Renal pelvis (tissue), 12 donors: Measurements from ENCODE around the gene SMAP1. TPM values are rescaled to one million over a fixed set of nuclear protein-coding genes. Genes with fewer than 3 reads are reported as not detected.

ENCODE experiments used
- DNase-seq: peaks from one replicate; pipeline ENCODE4 v3.0.0-alpha.2; 2013
- long read RNA-seq, 16 experiments: transcript quantifications; one replicate each; lab custom pipeline, GENCODE V29; 2026
- polyA plus RNA-seq, 3 donors: library from polyadenylated mRNA; unstranded; fragments of 120-200 nt; gene quantifications; one replicate each; pipeline ENCODE4 v1.2.1, GENCODE V29; 2013; ENCODE audit not compliant: insufficient read length in 3 of 3

Gene SMAP1
- 10 to 100 TPM; 25.8 to 28.9 (median 27.2) TPM for polyA plus RNA-seq
- long read RNA-seq, donor 1, partial matches to known transcripts = 13 of 14 reads
- long read RNA-seq, donor 1, other reads (novel, unspliced or antisense) = 0 of 14 reads
- long read RNA-seq, donor 2, transcript SMAP1-201 (10 exons, 2,403 nt) = major isoform, 10 of 26 reads
- long read RNA-seq, donor 2, partial matches to known transcripts = 15 of 26 reads
- long read RNA-seq, donor 2, other reads (novel, unspliced or antisense) = 0 of 26 reads
- long read RNA-seq, donor 3, partial matches to known transcripts = 10 of 12 reads
- long read RNA-seq, donor 3, other reads (novel, unspliced or antisense) = 0 of 12 reads
- long read RNA-seq, donor 4, transcript SMAP1-201 (10 exons, 2,403 nt) = major isoform, 6 of 14 reads
- long read RNA-seq, donor 4, partial matches to known transcripts = 6 of 14 reads
- long read RNA-seq, donor 4, other reads (novel, unspliced or antisense) = 0 of 14 reads
- long read RNA-seq, donor 5, partial matches to known transcripts = 8 of 9 reads
- long read RNA-seq, donor 5, other reads (novel, unspliced or antisense) = 0 of 9 reads
- long read RNA-seq, donor 6, partial matches to known transcripts = 5 of 6 reads
- long read RNA-seq, donor 6, other reads (novel, unspliced or antisense) = 0 of 6 reads
- long read RNA-seq, donor 7, partial matches to known transcripts = 11 of 12 reads
- long read RNA-seq, donor 7, other reads (novel, unspliced or antisense) = 0 of 12 reads
- long read RNA-seq, donor 8, partial matches to known transcripts = 0 of 3 reads
- long read RNA-seq, donor 8, other reads (novel, unspliced or antisense) = 0 of 3 reads
- long read RNA-seq, donor 9, partial matches to known transcripts = 12 of 15 reads
- long read RNA-seq, donor 9, other reads (novel, unspliced or antisense) = 0 of 15 reads
- long read RNA-seq, donor 10, partial matches to known transcripts = 9 of 10 reads
- long read RNA-seq, donor 10, other reads (novel, unspliced or antisense) = 0 of 10 reads
- long read RNA-seq, donor 11, partial matches to known transcripts = 10 of 11 reads
- long read RNA-seq, donor 11, other reads (novel, unspliced or antisense) = 0 of 11 reads
- long read RNA-seq, donor 12, transcript SMAP1-201 (10 exons, 2,403 nt) = major isoform, 5 of 33 reads
- long read RNA-seq, donor 12, partial matches to known transcripts = 28 of 33 reads
- long read RNA-seq, donor 12, other reads (novel, unspliced or antisense) = 0 of 33 reads
- long read RNA-seq, donor 13, partial matches to known transcripts = 5 of 5 reads
- long read RNA-seq, donor 13, other reads (novel, unspliced or antisense) = 0 of 5 reads
- long read RNA-seq, donor 14, transcript SMAP1-201 (10 exons, 2,403 nt) = major isoform, 5 of 23 reads
- long read RNA-seq, donor 14, partial matches to known transcripts = 18 of 23 reads
- long read RNA-seq, donor 14, other reads (novel, unspliced or antisense) = 0 of 23 reads
- long read RNA-seq, donor 15, transcript SMAP1-201 (10 exons, 2,403 nt) = major isoform, 11 of 30 reads
- long read RNA-seq, donor 15, partial matches to known transcripts = 19 of 30 reads
- long read RNA-seq, donor 15, other reads (novel, unspliced or antisense) = 0 of 30 reads
- long read RNA-seq, donor 16, transcript SMAP1-201 (10 exons, 2,403 nt) = major isoform, 5 of 16 reads
- long read RNA-seq, donor 16, partial matches to known transcripts = 11 of 16 reads
- long read RNA-seq, donor 16, other reads (novel, unspliced or antisense) = 0 of 16 reads

GRCh38 chr6:70667711-70668498, at the start of gene SMAP1:
SMAP1 (plus strand) TSS chr6:70667883; CDS start chr6:70668024, 141 bp downstream.
- DNase-seq = peak; percentile 92

- no peak for DNase-seq
These were observed 46.9 kb upstream of the SMAP1 start for GRCh38 chr6:70620746-70621145.

DNA sequence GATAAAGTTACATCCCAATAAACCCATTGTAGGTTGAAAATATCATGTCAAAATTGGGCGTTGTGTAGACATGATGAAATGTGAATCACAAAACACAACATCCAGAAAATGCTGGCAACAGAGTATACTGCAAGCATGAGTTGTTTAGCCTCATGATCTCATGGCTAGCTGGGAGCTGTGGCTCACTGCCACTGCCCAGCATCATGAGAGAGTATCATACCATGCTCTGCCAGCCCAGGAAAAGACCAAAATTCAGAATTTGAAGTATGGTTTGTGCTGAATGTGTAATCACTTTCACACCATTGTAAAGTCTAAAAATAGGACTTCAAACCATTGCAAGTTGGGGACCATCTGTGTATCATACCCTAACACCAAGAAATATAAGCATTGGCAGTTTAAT, 45.2 kb upstream of the SMAP1 start:
- no peak for DNase-seq

DNA sequence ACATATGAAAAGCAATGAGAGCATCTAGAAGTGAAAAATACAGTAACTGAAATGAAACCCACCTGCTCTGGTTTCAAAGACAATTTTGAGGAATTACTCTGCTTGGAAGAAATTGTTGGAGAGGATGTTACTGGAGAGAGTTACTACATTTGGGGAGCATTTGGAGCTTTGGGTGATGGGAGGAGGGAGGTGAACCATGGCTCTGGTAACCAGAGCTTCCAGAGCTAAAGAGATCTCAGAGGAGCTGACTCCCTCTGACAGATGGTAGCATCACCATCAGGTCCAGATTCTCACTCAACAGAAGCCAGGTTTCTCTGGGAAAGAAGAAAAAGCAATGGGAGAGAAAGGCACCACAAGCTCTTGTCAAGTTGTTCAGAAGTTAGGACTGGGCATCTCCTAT, 42.2 kb upstream of the SMAP1 start:
- DNase-seq = no peak

GRCh38 chr6:70627500-70628254, 40.0 kb upstream of the SMAP1 start:
- DNase-seq = no peak

- no peak for DNase-seq
These were observed 37.8 kb upstream of the SMAP1 start for GRCh38 chr6:70629929-70630328.

DNA sequence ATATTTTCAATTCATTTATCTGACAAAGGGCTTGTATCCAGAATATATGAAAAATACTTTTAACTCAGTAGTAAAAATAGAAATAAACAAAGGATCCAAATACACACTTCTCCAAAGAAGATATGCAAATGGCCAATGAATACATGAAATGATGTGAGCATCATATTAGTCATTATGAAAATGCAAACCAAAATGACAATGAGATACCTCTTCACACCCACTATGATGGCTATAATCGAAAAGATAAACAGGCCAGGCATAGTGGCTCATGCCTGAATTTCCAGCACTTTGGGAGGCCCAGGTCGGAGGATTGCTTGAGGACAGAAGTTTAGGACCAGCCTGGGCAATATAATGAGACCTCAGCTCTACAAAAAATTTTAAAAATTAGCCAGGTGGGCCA, 33.8 kb upstream of the SMAP1 start:
- DNase-seq = no peak

DNA sequence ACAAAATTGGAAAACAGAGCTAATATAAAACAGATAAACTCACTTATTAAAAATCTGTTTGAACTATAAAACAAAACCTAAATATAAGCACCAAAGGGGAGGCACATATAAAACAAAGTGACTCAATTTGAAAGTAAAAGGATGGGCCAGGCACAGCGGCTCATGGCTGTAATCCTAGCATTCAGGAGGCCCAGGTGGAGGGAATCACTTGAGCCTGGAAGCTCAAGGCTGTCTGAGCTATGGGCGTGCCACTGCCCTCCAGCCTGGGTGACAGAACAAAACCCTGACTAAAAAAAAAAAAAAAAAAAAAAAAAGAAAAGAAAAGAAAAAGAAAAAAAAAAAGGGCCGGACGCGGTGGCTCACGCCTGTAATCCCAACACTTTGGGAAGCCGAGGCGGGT, 31.1 kb upstream of the SMAP1 start:
- no peak for DNase-seq

DNA sequence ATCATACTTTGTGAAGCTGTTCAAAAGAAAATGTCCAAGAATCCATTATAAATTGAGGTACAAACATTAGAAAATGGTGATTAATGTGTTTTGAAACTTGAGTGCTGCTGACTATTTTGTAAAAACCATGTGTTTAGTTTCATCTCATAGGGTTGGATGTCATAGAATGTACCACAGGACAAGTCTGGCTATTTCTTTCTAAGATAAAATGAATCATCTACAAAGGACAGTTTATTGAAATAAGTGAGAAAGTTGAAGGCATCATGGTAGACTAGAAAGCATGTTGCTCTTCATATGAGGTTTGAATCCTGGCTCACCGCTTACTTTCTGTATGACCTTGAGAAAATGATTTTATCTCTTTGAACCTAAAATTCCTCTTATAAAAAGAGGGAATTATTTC, 29.2 kb upstream of the SMAP1 start:
- no peak for DNase-seq

DNA sequence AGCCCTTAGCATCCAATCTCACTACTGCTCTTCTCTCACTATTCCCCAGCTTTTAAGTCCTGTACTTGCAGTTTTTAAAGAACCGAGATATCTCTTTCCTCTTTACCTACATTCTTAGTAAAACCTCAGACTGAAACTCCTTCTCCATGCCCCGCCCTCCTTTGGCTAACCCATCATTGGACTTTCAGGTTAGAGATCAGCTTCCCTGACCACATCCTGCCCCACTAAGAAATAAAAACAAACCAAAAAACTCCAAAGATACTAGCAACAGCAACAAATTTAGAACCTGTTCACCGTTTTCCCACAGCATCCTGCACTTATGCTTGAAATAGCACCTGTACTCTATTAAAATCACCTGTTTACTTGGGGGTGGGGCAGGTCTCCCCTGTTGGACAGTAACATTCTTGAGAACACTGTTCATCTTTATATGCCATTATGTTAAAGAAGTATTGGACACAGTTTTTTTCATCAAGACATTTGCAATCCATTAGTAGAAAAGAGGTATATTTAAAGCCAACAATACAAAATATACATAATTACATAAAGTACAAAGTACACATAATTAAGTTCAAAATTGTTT, 16.3 kb upstream of the SMAP1 start:
- no peak for DNase-seq

DNA sequence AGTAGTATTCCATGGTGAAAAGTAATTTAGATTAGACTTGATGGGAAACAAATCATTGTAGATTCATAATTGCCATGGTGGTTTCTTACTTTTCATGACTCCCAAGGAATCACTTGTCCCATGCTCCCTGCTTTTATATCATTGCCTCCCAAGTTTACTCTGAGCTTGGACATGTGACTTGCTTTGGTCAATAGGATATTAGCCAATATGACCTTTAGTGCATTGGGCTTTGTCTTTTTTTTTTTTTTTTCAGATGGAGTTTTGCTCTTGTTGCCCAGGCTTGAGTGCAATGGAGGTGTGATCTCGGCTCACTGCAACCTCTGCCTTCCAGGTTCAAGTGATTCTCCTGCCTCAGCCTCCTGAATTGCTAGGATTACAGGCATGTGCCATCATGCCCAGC, 15.5 kb upstream of the SMAP1 start:
- no peak for DNase-seq

- DNase-seq = no peak
These were observed 10.0 kb upstream of the SMAP1 start for GRCh38 chr6:70657706-70658105.

DNA sequence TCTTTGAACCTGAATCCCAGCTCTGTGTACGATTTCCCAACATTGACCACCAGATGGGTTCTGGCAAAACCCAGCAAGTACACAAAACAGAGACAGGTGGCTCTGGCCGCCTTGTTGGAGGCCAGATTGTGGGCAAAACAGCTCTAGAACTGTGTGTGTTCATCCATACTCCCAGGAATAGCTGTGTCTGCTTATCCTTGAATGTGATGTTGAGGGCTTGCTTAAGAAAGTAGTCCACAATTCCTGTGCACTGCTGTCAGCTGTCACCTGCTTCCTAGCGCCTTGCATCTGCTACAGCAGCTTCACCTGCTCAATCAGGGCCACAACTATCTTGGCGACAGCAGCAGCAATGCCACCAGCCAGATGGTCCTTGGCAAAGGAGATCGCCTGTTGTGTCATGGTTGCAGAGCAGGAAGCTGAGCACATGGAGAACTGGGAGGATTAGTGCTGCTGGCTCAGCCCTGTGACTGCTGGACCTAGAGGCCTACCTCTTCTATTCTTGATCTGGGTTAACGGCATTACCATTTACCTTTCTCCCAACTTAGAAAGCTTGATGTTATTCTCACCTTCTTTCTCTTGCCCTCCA, 3.7 kb upstream of the SMAP1 start:
- DNase-seq = no peak

- DNase-seq = no peak
These were observed 977 bp upstream of the SMAP1 start for GRCh38 chr6:70666706-70667105.

DNA sequence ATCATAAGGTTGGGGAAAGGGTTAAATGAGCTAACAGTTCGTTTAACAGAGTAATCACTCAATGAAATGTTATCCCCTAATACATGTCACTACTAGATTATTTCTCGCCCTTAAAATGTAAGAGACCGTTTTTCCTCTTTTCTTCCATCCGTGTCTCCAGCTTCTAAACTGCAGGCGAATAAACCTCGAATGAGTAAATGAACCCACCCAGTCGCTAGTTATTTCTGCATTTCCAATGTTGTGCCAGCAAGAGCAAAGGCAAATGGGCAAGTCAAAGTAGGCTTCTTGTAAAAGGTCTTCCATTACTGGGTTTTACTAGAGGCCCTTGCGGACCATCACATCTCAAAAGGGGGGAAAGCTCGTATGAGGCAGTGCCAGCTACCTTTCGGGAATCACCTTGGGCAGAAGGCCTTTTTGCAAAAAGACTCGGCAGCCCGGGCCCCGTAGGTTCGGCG, 400 bp upstream of the SMAP1 start:
- DNase-seq = no peak

DNA sequence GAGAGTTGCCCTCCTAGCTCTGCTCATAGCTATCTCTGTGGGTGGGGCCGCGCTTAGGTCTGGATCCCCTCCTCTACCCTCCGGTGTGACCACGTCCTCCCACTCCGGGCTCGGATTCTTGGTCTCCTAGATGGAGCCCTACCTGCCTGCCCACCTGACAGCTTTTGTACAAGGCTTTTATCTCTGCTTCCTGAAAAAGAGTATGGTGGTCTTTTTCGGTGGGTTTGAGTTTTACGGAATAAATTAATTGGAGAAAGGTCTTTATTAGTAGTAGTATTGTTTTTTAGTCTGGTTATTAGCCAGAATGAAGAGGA, 773 bp downstream of the SMAP1 start:
- DNase-seq = peak; percentile 15

DNA sequence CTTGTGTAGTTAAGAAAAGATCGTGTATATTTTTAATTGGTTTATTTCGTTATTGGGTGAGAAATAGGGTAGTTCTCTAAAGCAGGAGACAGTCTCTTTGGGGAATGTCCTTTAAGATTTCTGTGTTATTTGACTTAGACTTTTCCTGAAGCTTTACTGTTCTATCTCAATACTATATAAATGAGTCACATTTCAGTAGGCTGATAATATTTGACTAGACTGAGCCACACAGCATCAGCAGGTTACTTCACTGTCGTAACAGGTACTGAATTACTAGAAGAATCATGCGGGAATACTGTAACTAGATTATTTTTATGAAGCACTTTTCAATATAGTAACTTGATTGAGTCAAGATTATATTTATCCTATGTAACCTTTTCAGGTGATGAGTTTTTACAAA, 1.4 kb downstream of the SMAP1 start:
- DNase-seq = no peak

DNA sequence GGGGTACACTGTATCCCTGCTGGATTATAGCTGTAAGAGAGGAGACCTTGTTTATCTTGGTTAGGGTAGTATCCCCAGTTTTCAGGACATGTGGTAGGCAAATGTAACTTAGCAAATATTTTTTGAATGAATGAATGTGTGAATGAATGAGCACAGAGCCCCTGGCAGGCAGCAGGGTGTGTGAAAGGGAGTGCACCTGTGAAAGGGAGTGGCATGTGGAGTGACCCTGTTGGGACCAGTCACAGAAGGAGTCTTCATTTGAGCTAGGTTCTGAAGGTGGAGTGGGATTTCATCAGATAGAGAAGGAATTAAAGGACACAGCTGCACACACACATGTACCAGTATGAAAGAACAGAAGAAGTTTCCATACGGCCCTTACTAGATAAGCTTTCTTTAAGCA, 4.9 kb downstream of the SMAP1 start:
- no peak for DNase-seq

DNA sequence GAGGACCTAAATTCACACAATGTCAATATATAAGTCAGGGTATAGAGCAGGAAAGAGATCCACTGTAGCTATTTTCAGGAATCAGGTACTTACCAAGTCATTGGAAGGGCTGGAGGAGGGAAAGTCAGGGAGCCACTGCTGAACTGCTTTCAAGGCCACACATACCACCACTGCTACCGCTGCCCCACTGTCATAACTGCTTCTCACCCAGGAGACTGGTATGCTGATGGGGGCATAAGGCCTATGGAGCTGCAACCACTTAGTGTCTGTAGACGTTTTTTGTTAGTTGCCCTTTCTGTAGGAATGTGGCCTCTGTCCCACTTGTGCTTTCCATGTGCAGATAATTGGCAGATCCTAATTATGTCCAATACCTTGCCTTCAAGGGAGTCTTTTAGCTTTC, 5.4 kb downstream of the SMAP1 start:
- DNase-seq = no peak
